Neural progenitor cell (in vitro differentiated cells): ENCODE measurements around the gene CNOT1. TPM values are rescaled to one million over a fixed set of nuclear protein-coding genes. Genes with fewer than 3 reads are reported as not detected.

Source experiments
- DNase-seq: peaks from one replicate; pipeline ENCODE4 v3.0.0-alpha.2; 2016; ENCODE audit warnings: low spot score
- H2AFZ ChIP-seq: fragments of 200-600 bp; sonication (generic); replicated peaks from 2 replicates; pipeline ENCODE4 v1.6.1; 2016; ENCODE audit warnings: antibody characterized with exemption
- H3F3A ChIP-seq: fragments of 200-600 bp; sonication (generic); 2 replicates; pipeline ENCODE4 v1.6.1; 2016; ENCODE audit warnings: antibody characterized with exemption, low read depth
- H3K27ac ChIP-seq: fragments of 200-600 bp; sonication (generic); 2 replicates; pipeline ENCODE4 v1.5.1; 2016; ENCODE audit warnings: mild to moderate bottlenecking
- H3K27me3 ChIP-seq: fragments of 200-600 bp; sonication (generic); 2 replicates; pipeline ENCODE4 v1.6.1; 2016; ENCODE audit warnings: mild to moderate bottlenecking, moderate library complexity
- H3K36me3 ChIP-seq: fragments of 200-600 bp; sonication (generic); 2 replicates; pipeline ENCODE4 v1.5.1; 2016
- H3K4me1 ChIP-seq: fragments of 200-600 bp; sonication (generic); 2 replicates; pipeline ENCODE4 v1.6.1; 2016; ENCODE audit warnings: mixed run types
- H3K4me2 ChIP-seq: fragments of 200-600 bp; sonication (generic); 2 replicates; pipeline ENCODE4 v1.6.1; 2016
- H3K4me3 ChIP-seq: fragments of 200-600 bp; sonication (generic); 2 replicates; pipeline ENCODE4 v1.5.1; 2016
- H3K79me2 ChIP-seq: fragments of 200-600 bp; sonication (generic); 2 replicates; pipeline ENCODE4 v1.6.1; 2016; ENCODE audit warnings: low read depth
- H3K9ac ChIP-seq: fragments of 200-600 bp; sonication (generic); 2 replicates; pipeline ENCODE4 v1.6.1; 2016
- H3K9me3 ChIP-seq: fragments of 200-600 bp; sonication (generic); 2 replicates; pipeline ENCODE4 v1.5.1; 2016; ENCODE audit warnings: low read depth
- H4K20me1 ChIP-seq: fragments of 200-600 bp; sonication (generic); 2 replicates; pipeline ENCODE4 v1.6.1; 2016; ENCODE audit warnings: low read depth
- H3K27ac Mint-ChIP-seq: 3 replicates; pipeline ENCODE4 v1.8.0; 2021; ENCODE audit warnings: mixed read lengths
- H3K27me3 Mint-ChIP-seq: 2 replicates; pipeline ENCODE4 v1.8.0; 2022; ENCODE audit warnings: low read depth, mild to moderate bottlenecking, inconsistent platforms, moderate library complexity, mixed read lengths; ENCODE audit not compliant: insufficient read depth
- H3K36me3 Mint-ChIP-seq: 3 replicates; pipeline ENCODE4 v1.8.0; 2021; ENCODE audit warnings: mixed read lengths
- H3K4me1 Mint-ChIP-seq: 3 replicates; pipeline ENCODE4 v1.8.0; 2021; ENCODE audit warnings: mixed read lengths
- H3K4me3 Mint-ChIP-seq: 3 replicates; pipeline ENCODE4 v1.8.0; 2021; ENCODE audit warnings: mild to moderate bottlenecking, moderate library complexity, mixed read lengths
- H3K9me3 Mint-ChIP-seq: 3 replicates; pipeline ENCODE4 v1.8.0; 2020; ENCODE audit warnings: mixed read lengths
- EZH2 ChIP-seq: fragments of 200-600 bp; sonication (generic); IDR thresholded peaks from 2 replicates; pipeline ENCODE4 v1.6.1; 2017; ENCODE audit warnings: antibody characterized with exemption, mild to moderate bottlenecking, moderate library complexity
- EZH2phosphoT487 ChIP-seq: fragments of 200-600 bp; sonication (generic); IDR thresholded peaks from 2 replicates; pipeline ENCODE4 v1.6.1; 2017; ENCODE audit warnings: antibody characterized with exemption
- small RNA-seq: library from RNA; depleted of rRNA; stranded (forward); fragments of <200 nt; gene quantifications from one replicate; pipeline ENCODE3, GENCODE V24; 2015
- total RNA-seq: library from RNA; depleted of rRNA; stranded (reverse); fragments of >200 nt; gene quantifications from 2 replicates; pipeline ENCODE4 v1.2.3, GENCODE V29; 2015; ENCODE audit warnings: low replicate concordance
- TF ChIP-seq, protein P1 (sequence below): fragments of 200-600 bp; sonication (generic); IDR thresholded peaks from 2 replicates; pipeline ENCODE4 v1.5.1; 2017; ENCODE audit warnings: antibody characterized with exemption, mild to moderate bottlenecking

Gene CNOT1
- total RNA-seq, 1 donor from 2014 or later = 241 TPM

- no peak overlapping the region for H3K4me3 Mint-ChIP-seq
- Histone ChIP-seq H3K9me3 (no peaks in the 10 kb centered on the region), H3F3A (no peaks in the 10 kb centered on the region), H3K9ac (no peak overlapping the region), H3K79me2 (no peaks in the 10 kb centered on the region), H2AFZ (no peak overlapping the region), H3K4me2 (no peak overlapping the region), H3K27ac (no peak overlapping the region), H4K20me1 (no peaks in the 10 kb centered on the region), H3K4me3 (no peak overlapping the region), H3K36me3 (no peaks in the 10 kb centered on the region), H3K4me1 (no peaks in the 10 kb centered on the region), H3K27me3 (no peaks in the 10 kb centered on the region)
- DNase-seq = no peak
- peaks cover 3% of the 10 kb centered on the region for H3K4me1 Mint-ChIP-seq
- H3K36me3 Mint-ChIP-seq = no peaks in the 10 kb centered on the region
- no peaks in the 10 kb centered on the region for H3K9me3 Mint-ChIP-seq
- peak overlapping the region; percentile 32 for H3K27ac Mint-ChIP-seq
- TF ChIP-seq EZH2 (no peak), EZH2phosphoT487 (no peak)
- TF ChIP-seq, protein P1, sequence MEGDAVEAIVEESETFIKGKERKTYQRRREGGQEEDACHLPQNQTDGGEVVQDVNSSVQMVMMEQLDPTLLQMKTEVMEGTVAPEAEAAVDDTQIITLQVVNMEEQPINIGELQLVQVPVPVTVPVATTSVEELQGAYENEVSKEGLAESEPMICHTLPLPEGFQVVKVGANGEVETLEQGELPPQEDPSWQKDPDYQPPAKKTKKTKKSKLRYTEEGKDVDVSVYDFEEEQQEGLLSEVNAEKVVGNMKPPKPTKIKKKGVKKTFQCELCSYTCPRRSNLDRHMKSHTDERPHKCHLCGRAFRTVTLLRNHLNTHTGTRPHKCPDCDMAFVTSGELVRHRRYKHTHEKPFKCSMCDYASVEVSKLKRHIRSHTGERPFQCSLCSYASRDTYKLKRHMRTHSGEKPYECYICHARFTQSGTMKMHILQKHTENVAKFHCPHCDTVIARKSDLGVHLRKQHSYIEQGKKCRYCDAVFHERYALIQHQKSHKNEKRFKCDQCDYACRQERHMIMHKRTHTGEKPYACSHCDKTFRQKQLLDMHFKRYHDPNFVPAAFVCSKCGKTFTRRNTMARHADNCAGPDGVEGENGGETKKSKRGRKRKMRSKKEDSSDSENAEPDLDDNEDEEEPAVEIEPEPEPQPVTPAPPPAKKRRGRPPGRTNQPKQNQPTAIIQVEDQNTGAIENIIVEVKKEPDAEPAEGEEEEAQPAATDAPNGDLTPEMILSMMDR = no peak
- H3K27me3 Mint-ChIP-seq = peaks cover 25% of the 10 kb centered on the region
Observed at GRCh38 chr16:58472827-58473226, 156.8 kb downstream of the CNOT1 start.

DNA sequence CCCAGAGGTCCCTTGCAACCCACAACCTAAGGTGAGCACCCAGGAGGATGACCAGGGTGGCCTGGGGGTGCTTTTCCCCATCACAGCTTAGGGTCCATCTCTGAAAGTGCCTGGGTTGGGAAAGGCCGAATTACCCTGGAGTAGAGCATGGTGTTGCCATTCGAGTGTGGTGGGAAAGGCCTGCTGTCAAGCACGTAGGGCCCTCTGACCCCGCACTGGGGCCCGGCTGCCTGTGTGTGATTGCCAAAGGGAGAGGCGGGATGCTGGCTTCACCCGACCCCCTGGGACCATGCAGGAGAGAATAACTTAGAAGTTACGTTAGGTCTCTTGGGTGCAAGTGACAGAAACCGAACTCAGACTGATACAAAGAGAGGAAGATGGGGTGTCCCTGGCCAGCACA is 157.4 kb downstream of the CNOT1 start:
- no peaks in the 10 kb centered on the region for H3K36me3 Mint-ChIP-seq
- TF ChIP-seq EZH2 (no peak), EZH2phosphoT487 (no peak)
- TF ChIP-seq, protein P1 = no peak
- peaks cover 27% of the 10 kb centered on the region for H3K27me3 Mint-ChIP-seq

DNA sequence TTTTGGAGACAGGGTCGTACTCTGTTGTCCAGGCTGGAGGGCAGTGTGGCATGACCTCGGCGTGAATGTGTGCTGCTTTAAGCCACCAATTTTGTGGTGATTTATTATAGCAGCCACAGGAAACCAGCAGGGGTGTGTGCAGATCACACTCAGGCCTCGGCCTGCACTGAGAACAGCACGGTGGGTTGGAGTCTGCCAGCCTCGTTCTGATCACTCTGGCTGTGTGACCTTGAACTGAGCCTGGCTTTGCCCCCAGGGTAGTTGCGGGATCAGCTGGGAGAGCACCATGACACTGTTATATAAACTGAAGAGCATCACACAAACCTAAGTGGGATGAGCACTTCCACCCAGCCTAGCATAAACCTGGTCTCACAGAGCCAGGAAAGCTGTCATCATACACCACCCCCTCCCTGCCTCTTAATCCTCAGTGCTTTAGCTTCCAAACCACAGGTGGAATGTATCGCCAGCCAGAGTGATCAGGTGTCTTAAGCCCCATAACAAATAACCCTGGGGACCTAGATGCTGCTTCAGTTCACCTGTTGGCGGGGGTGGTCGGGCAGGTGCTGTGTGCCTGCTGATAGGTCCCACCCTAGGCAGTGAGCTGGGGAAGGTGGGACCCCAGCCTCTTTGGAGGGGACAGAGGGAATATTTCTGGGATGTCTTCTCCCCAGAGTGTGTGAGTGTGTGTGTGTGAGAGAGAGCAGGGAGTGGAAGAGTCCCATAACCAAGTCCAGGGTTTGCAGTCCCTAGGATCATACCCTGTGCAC is 158.2 kb downstream of the CNOT1 start:
- Histone ChIP-seq H3K9me3 (no peaks in the 10 kb centered on the region), H3K27me3 (peaks cover 14% of the 10 kb centered on the region), H3K4me1 (no peaks in the 10 kb centered on the region), H2AFZ (no peak overlapping the region), H3K4me2 (no peak overlapping the region), H3K79me2 (no peaks in the 10 kb centered on the region), H4K20me1 (no peaks in the 10 kb centered on the region), H3K27ac (no peak overlapping the region), H3F3A (no peaks in the 10 kb centered on the region), H3K4me3 (no peak overlapping the region), H3K36me3 (no peaks in the 10 kb centered on the region), H3K9ac (no peak overlapping the region)
- DNase-seq = no peak
- H3K27me3 Mint-ChIP-seq = peaks cover 36% of the 10 kb centered on the region
- H3K27ac Mint-ChIP-seq = no peak overlapping the region
- TF ChIP-seq EZH2 (no peak), EZH2phosphoT487 (no peak)
- TF ChIP-seq, protein P1 = no peak
- no peak overlapping the region for H3K4me3 Mint-ChIP-seq
- no peaks in the 10 kb centered on the region for H3K36me3 Mint-ChIP-seq
- H3K4me1 Mint-ChIP-seq = peaks cover 3% of the 10 kb centered on the region
- H3K9me3 Mint-ChIP-seq = no peaks in the 10 kb centered on the region

More for the DNA sequence above, 157.4 kb downstream of the CNOT1 start:
- no peaks in the 10 kb centered on the region for H3K9me3 ChIP-seq
- no peak for DNase-seq
- no peak overlapping the region for H3K4me3 Mint-ChIP-seq
- H3K79me2 ChIP-seq = no peaks in the 10 kb centered on the region
- no peak overlapping the region for H2AFZ ChIP-seq
- peaks cover 3% of the 10 kb centered on the region for H3K4me1 Mint-ChIP-seq
- H3K27ac ChIP-seq = no peak overlapping the region
- no peak overlapping the region for H3K27ac Mint-ChIP-seq
- no peaks in the 10 kb centered on the region for H3K9me3 Mint-ChIP-seq
- no peaks in the 10 kb centered on the region for H3F3A ChIP-seq
- no peaks in the 10 kb centered on the region for H3K4me1 ChIP-seq
- H3K4me3 ChIP-seq = no peak overlapping the region
- no peak overlapping the region for H3K4me2 ChIP-seq
- no peaks in the 10 kb centered on the region for H4K20me1 ChIP-seq
- no peaks in the 10 kb centered on the region for H3K36me3 ChIP-seq
- peaks cover 5% of the 10 kb centered on the region for H3K27me3 ChIP-seq
- no peak overlapping the region for H3K9ac ChIP-seq

Small RNA genes within 50 kb of the gene (small RNA-seq; reads per million reads assigned to genes)
- gene RNU6-103P = not detected
- gene SNORA46 = 44.8 reads per million, percentile 98 among the genes with 10 or more reads in this experiment
- gene SNORA50A = not detected

Other genes starting within 250 kb of the CNOT1 start
- 11.4 and 13.4 TPM in 2 replicates for gene GINS3, start 237.4 kb downstream of the CNOT1 start, total RNA-seq
- 14.6 and 18.8 TPM in 2 replicates for gene NDRG4, start 129.7 kb downstream of the CNOT1 start, total RNA-seq
- 25.0 and 34.8 TPM in 2 replicates for gene SETD6, start 114.3 kb downstream of the CNOT1 start, total RNA-seq
- gene SLC38A7, start 54.9 kb upstream of the CNOT1 start, total RNA-seq = 9.8 and 13.8 TPM in 2 replicates
- gene GOT2, start 104.5 kb upstream of the CNOT1 start, total RNA-seq = 77.2 and 91.6 TPM in 2 replicates